SH-SY5Y (cell line): ENCODE measurements around the gene POU6F2.

ENCODE experiments used
- GATA2 ChIP-seq: IDR thresholded peaks from 2 replicates; pipeline ENCODE4 v1.6.1; 2011; ENCODE audit warnings: mild to moderate bottlenecking, low read depth, low read length
- GATA3 ChIP-seq: IDR thresholded peaks from 2 replicates; pipeline ENCODE4 v1.6.1; 2011; ENCODE audit warnings: low read depth, mild to moderate bottlenecking, low read length, moderate library complexity

GRCh38 chr7:39488467-39489393 is 511.0 kb downstream of the POU6F2 start:
- TF ChIP-seq GATA3 (no peak), GATA2 (no peak)
